Spleen (tissue), 11 donors: ENCODE data around the gene STK33. TPM values are rescaled to one million over a fixed set of nuclear protein-coding genes. Genes with fewer than 3 reads are reported as not detected.

Source experiments
- DNase-seq: peaks from one replicate; pipeline ENCODE4 v3.0.0-alpha.2; 2020
- H3K27ac ChIP-seq, 8 donors: fragments of 200-600 bp; sonication (generic) in 7 of 8; 1 replicate in 4 of 8; 2 replicates in 4 of 8; pipeline versions ENCODE4 v1.5.0 to v1.8.0; 2016 to 2021; ENCODE audit warnings: inconsistent platforms in 4 of 8, mild to moderate bottlenecking in 4 of 8, moderate library complexity in 1 of 8
- H3K27me3 ChIP-seq, 7 donors: fragments of 200-600 bp; sonication (generic) in 6 of 7; replicated peaks in 1 of 7; 1 replicate in 4 of 7; 2 replicates in 3 of 7; pipeline versions ENCODE4 v1.5.0 to v1.8.0; 2016 to 2021; ENCODE audit warnings: inconsistent platforms in 3 of 7, mild to moderate bottlenecking in 1 of 7
- H3K36me3 ChIP-seq, 6 donors: fragments of 200-600 bp; sonication (generic) in 5 of 6; 1 replicate in 4 of 6; 2 replicates in 2 of 6; pipeline versions ENCODE4 v1.5.0 to v1.8.0; 2016 to 2021; ENCODE audit warnings: inconsistent platforms in 2 of 6
- H3K4me1 ChIP-seq, 6 donors: fragments of 200-600 bp; sonication (generic) in 5 of 6; 1 replicate in 3 of 6; 2 replicates in 3 of 6; pipeline versions ENCODE4 v1.5.0 to v1.8.0; 2016 to 2021; ENCODE audit warnings: inconsistent platforms in 3 of 6
- H3K4me3 ChIP-seq, 8 donors: fragments of 200-600 bp; sonication (generic) in 7 of 8; 1 replicate in 4 of 8; 2 replicates in 4 of 8; pipeline versions ENCODE4 v1.5.0 to v1.8.0; 2016 to 2021; ENCODE audit warnings: inconsistent platforms in 4 of 8, mild to moderate bottlenecking in 4 of 8, moderate library complexity in 2 of 8
- H3K9me3 ChIP-seq, 8 donors: fragments of 200-600 bp; sonication (generic) in 7 of 8; 1 replicate in 4 of 8; 2 replicates in 4 of 8; pipeline versions ENCODE4 v1.5.0 to v1.8.0; 2016 to 2021; ENCODE audit warnings: inconsistent platforms in 4 of 8
- POLR2A ChIP-seq, 3 donors: fragments of 450-650 bp; IDR thresholded peaks; one replicate each; pipeline ENCODE4 v1.5.1; 2017; ENCODE audit warnings: antibody characterized with exemption in 3 of 3, mild to moderate bottlenecking in 1 of 3
- POLR2AphosphoS5 ChIP-seq, 3 donors: sonication (generic); formaldehyde crosslinking; IDR thresholded peaks; one replicate each; pipeline ENCODE4 v1.5.1; 2017; ENCODE audit warnings: antibody characterized with exemption in 3 of 3
- WGBS, 5 donors: extraction: QIAGEN DNeasy Blood & Tissue Kit in 3 of 5; methylation state at CpG; one replicate each; pipeline versions ENCODE4 v1.1.5 to v1.1.7; 2013 to 2018; 5-methylcytosine and 5-hydroxymethylcytosine counted together
- intact Hi-C: fragments of 100-400 bp; cut with DNase I; formaldehyde crosslinking; loops from one replicate; pipeline ENCODE4 v1.15.0; 2023; ENCODE audit warnings: low total_unique reads
- polyA plus RNA-seq, 3 donors: library from polyadenylated mRNA; stranded (reverse); fragments of 200-250 nt; gene quantifications; one replicate each; pipeline ENCODE4 v1.2.1, GENCODE V29; 2013
- total RNA-seq, 7 donors: library from RNA; depleted of rRNA in 3 of 7; stranded (reverse); fragments of >200 nt in 3 of 7; fragmentation: NEBNext Ultra II Directional in 4 of 7; extraction: Animal tissue kit (Norgen Biotek cat#: 25700) in 4 of 7; gene quantifications; one replicate each; pipeline versions ENCODE4 v1.1.0 to v1.2.1, GENCODE V29; 2016 to 2021
- TF ChIP-seq, protein P1 (sequence below), 11 experiments: fragments of 200-600 bp in 7 of 11; fragments of 450-650 bp in 4 of 11; sonication (generic) in 4 of 11; IDR thresholded peaks in 8 of 11; conservative IDR thresholded peaks in 3 of 11; 1 replicate in 7 of 11; 2 replicates in 4 of 11; pipeline versions ENCODE4 v1.4.0 to v1.8.0; 2016 to 2021; ENCODE audit warnings: antibody characterized with exemption in 11 of 11, inconsistent platforms in 4 of 11, mild to moderate bottlenecking in 1 of 11
- donor health status: healthy with polysubstance abuse.
- donor health status: DM: no; HTN: no; CAD: no; lungs with moderate emphysema.
- donor health status: DM: no; HTN: no; CAD: no.
- donor health status: Bipolar disorder and iron deficiency.
- donor health status: healthy.
- donor health status: DM: no; HTN: no; CAD: no.
- donor health status: DM: yes; HTN: yes; CAD: no.

The STK33 gene
- total and polyA plus RNA-seq, 10 donors = 1.6 to 8.1 (median 3.8) TPM

- no peak overlapping the region for H3K4me3 ChIP-seq
- H3K27me3 ChIP-seq = no peaks in the 10 kb centered on the region
- TF ChIP-seq POLR2AphosphoS5 (IDR thresholded peaks at IDR 0.05) = no peak
- TF ChIP-seq, protein P1, sequence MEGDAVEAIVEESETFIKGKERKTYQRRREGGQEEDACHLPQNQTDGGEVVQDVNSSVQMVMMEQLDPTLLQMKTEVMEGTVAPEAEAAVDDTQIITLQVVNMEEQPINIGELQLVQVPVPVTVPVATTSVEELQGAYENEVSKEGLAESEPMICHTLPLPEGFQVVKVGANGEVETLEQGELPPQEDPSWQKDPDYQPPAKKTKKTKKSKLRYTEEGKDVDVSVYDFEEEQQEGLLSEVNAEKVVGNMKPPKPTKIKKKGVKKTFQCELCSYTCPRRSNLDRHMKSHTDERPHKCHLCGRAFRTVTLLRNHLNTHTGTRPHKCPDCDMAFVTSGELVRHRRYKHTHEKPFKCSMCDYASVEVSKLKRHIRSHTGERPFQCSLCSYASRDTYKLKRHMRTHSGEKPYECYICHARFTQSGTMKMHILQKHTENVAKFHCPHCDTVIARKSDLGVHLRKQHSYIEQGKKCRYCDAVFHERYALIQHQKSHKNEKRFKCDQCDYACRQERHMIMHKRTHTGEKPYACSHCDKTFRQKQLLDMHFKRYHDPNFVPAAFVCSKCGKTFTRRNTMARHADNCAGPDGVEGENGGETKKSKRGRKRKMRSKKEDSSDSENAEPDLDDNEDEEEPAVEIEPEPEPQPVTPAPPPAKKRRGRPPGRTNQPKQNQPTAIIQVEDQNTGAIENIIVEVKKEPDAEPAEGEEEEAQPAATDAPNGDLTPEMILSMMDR (IDR thresholded peaks at IDR 0.05 in 8 of 11, conservative IDR thresholded peaks at IDR 0.05 in 3 of 11) = no peak
- no peak for TF ChIP-seq POLR2A (IDR thresholded peaks at IDR 0.05)
- WGBS, 5 donors = 85 to 97% (median 91%) methylated on average over 4 of the region's 4 CpGs
- intact Hi-C loops = no loop called here
- H3K27ac ChIP-seq = no peak overlapping the region
- H3K9me3 ChIP-seq = no peaks in the 10 kb centered on the region
- H3K4me1 ChIP-seq = no peaks in the 10 kb centered on the region
- no peak for DNase-seq
- no peaks in the 10 kb centered on the region for H3K36me3 ChIP-seq
Observed at GRCh38 chr11:8459711-8460399, 134.2 kb downstream of the STK33 start.

GRCh38 chr11:8442301-8442700 lies 151.7 kb downstream of the STK33 start:
- H3K9me3 ChIP-seq = no peaks in the 10 kb centered on the region
- H3K4me3 ChIP-seq = no peak overlapping the region
- H3K36me3 ChIP-seq = no peaks in the 10 kb centered on the region
- no peaks in the 10 kb centered on the region for H3K27me3 ChIP-seq
- TF ChIP-seq POLR2AphosphoS5 (IDR thresholded peaks at IDR 0.05) (no peak), POLR2A (IDR thresholded peaks at IDR 0.05) (no peak)
- TF ChIP-seq, protein P1 (IDR thresholded peaks at IDR 0.05 in 8 of 11, conservative IDR thresholded peaks at IDR 0.05 in 3 of 11) = no peak
- DNase-seq = no peak
- intact Hi-C loops = no loop called here
- H3K4me1 ChIP-seq = peaks cover 0 to 4% (median 0%) of the 10 kb centered on the region in 6 donors
- WGBS, 5 donors = 9 to 74% (median 44%) methylated on average over 4 of the region's 4 CpGs
- no peak overlapping the region for H3K27ac ChIP-seq

DNA sequence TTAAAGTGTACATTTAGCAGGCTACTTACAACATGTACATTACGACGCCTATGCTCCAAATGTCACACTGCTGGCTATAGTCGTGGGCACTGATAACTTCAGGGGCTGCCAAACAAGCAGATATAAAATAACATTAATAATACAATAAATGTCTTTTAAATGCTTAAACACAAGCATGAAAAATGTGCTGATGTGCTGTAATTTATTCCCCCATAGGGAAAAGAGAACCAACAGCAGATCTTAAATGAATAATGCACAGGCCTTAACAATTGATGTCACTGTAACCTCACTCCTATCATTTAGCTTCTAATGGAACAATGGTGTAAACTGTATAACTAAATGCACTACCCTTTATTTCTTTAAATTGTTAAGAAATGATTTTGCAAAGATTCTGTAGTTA lies 153.4 kb downstream of the STK33 start:
- peaks cover 0 to 4% (median 0%) of the 10 kb centered on the region in 6 donors for H3K4me1 ChIP-seq
- H3K36me3 ChIP-seq = no peaks in the 10 kb centered on the region
- intact Hi-C loops = no loop called here
- TF ChIP-seq, protein P1 (IDR thresholded peaks at IDR 0.05 in 8 of 11, conservative IDR thresholded peaks at IDR 0.05 in 3 of 11) = no peak
- no peak for TF ChIP-seq POLR2A (IDR thresholded peaks at IDR 0.05)
- TF ChIP-seq POLR2AphosphoS5 (IDR thresholded peaks at IDR 0.05) = no peak
- H3K9me3 ChIP-seq = no peaks in the 10 kb centered on the region
- H3K27me3 ChIP-seq = no peaks in the 10 kb centered on the region
- no peak overlapping the region for H3K27ac ChIP-seq
- DNase-seq = no peak
- 90 to 94% (median 94%) methylated on average over 3 of the region's 3 CpGs for WGBS, 5 donors
- no peak overlapping the region for H3K4me3 ChIP-seq

- no peaks in the 10 kb centered on the region for H3K27me3 ChIP-seq
- H3K4me1 ChIP-seq = no peaks in the 10 kb centered on the region
- H3K27ac ChIP-seq = no peak overlapping the region
- no peak for DNase-seq
- no peak overlapping the region for H3K4me3 ChIP-seq
- intact Hi-C loops = no loop called here
- WGBS, 5 donors = 64 to 81% (median 80%) methylated on average over 5 of the region's 5 CpGs
- H3K9me3 ChIP-seq = peaks cover 0 to 8% (median 0%) of the 10 kb centered on the region in 8 donors
- H3K36me3 ChIP-seq = no peaks in the 10 kb centered on the region
- TF ChIP-seq, protein P1 (IDR thresholded peaks at IDR 0.05 in 8 of 11, conservative IDR thresholded peaks at IDR 0.05 in 3 of 11) = no peak
- TF ChIP-seq POLR2AphosphoS5 (IDR thresholded peaks at IDR 0.05) = no peak
- no peak for TF ChIP-seq POLR2A (IDR thresholded peaks at IDR 0.05)
Observed at GRCh38 chr11:8429483-8429882, 164.5 kb downstream of the STK33 start.
